ENCODE measurements around the gene POLR2I.
A peak's percentile ranks its signal among the peaks of the same experiment; 100 is the strongest.
"Not testable (repeated sequence)": the region's sequence is repeated elsewhere in the genome, so short reads cannot be mapped to it uniquely, and the experiment has no call there.

Gene POLR2I

GRCh38 chr19:36134867-36135266, 20.2 kb upstream of the POLR2I start:
- DNase-seq (ENCODE audit: low read depth in 4 of 4, low spot score in 1 of 4): not testable (repeated sequence)

GRCh38 chr19:36131221-36131620, 16.5 kb upstream of the POLR2I start:
- not testable (repeated sequence) for DNase-seq (ENCODE audit: low read depth in 4 of 4, low spot score in 1 of 4)

GRCh38 chr19:36128392-36128736, 13.7 kb upstream of the POLR2I start:
- no peak for DNase-seq (ENCODE audit: low read depth in 4 of 4, low spot score in 1 of 4)

GRCh38 chr19:36125557-36125956, 10.9 kb upstream of the POLR2I start:
- no peak for DNase-seq (ENCODE audit: low read depth in 4 of 4, low spot score in 1 of 4)

GRCh38 chr19:36121486-36122124, 6.9 kb upstream of the POLR2I start:
- DNase-seq (ENCODE audit: low read depth in 4 of 4, low spot score in 1 of 4): no peak

GRCh38 chr19:36120984-36121358, 6.3 kb upstream of the POLR2I start:
- DNase-seq (ENCODE audit: low read depth in 4 of 4, low spot score in 1 of 4): no peak

- no peak for DNase-seq (ENCODE audit: low read depth in 4 of 4, low spot score in 1 of 4)
Measured at GRCh38 chr19:36120092-36120983, 5.7 kb upstream of the POLR2I start.

GRCh38 chr19:36116344-36116637, 1.6 kb upstream of the POLR2I start:
- DNase-seq (ENCODE audit: low read depth in 4 of 4, low spot score in 1 of 4): no peak

- peak; percentile 84 to 94 (median 89) for DNase-seq (ENCODE audit: low read depth in 4 of 4, low spot score in 1 of 4)
Measured at GRCh38 chr19:36115453-36116343, 1.0 kb upstream of the POLR2I start, which contains the start of gene TBCB. TBCB (plus strand) TSS chr19:36115468; CDS start chr19:36115561, 93 bp downstream.

GRCh38 chr19:36113894-36114720, 568 bp downstream of the POLR2I start:
- no peak for DNase-seq (ENCODE audit: low read depth in 4 of 4, low spot score in 1 of 4)

GRCh38 chr19:36113425-36113824, 1.2 kb downstream of the POLR2I start:
- DNase-seq (ENCODE audit: low read depth in 4 of 4, low spot score in 1 of 4): no peak

- no peak for DNase-seq (ENCODE audit: low read depth in 4 of 4, low spot score in 1 of 4)
Measured at GRCh38 chr19:36112678-36113077, 2.0 kb downstream of the POLR2I start.

- DNase-seq (ENCODE audit: low read depth in 4 of 4, low spot score in 1 of 4): no peak
Measured at GRCh38 chr19:36111200-36111539, 3.5 kb downstream of the POLR2I start.

GRCh38 chr19:36110487-36111199, 4.0 kb downstream of the POLR2I start, which contains the start of gene OVOL3:
OVOL3 (plus strand) TSS chr19:36111143; CDS start chr19:36111203, 60 bp downstream.
- no peak for DNase-seq (ENCODE audit: low read depth in 4 of 4, low spot score in 1 of 4)

- no peak for DNase-seq (ENCODE audit: low read depth in 4 of 4, low spot score in 1 of 4)
Measured at GRCh38 chr19:36108684-36109083, 6.0 kb downstream of the POLR2I start.

- DNase-seq (ENCODE audit: low read depth in 4 of 4, low spot score in 1 of 4): no peak
Measured at GRCh38 chr19:36106991-36107390, 7.7 kb downstream of the POLR2I start.

- no peak for DNase-seq (ENCODE audit: low read depth in 4 of 4, low spot score in 1 of 4)
Measured at GRCh38 chr19:36106441-36106840, 8.2 kb downstream of the POLR2I start.

- DNase-seq (ENCODE audit: low read depth in 4 of 4, low spot score in 1 of 4): no peak
Measured at GRCh38 chr19:36103842-36104552, 10.7 kb downstream of the POLR2I start.

- DNase-seq (ENCODE audit: low read depth in 4 of 4, low spot score in 1 of 4): no peak
Measured at GRCh38 chr19:36103040-36103626, 11.5 kb downstream of the POLR2I start.
